ENCODE results near the gene MBOAT1.
"Not testable (repeated sequence)": the region's sequence is repeated elsewhere in the genome, so short reads cannot be mapped to it uniquely, and the experiment has no call there.

Gene MBOAT1

DNA sequence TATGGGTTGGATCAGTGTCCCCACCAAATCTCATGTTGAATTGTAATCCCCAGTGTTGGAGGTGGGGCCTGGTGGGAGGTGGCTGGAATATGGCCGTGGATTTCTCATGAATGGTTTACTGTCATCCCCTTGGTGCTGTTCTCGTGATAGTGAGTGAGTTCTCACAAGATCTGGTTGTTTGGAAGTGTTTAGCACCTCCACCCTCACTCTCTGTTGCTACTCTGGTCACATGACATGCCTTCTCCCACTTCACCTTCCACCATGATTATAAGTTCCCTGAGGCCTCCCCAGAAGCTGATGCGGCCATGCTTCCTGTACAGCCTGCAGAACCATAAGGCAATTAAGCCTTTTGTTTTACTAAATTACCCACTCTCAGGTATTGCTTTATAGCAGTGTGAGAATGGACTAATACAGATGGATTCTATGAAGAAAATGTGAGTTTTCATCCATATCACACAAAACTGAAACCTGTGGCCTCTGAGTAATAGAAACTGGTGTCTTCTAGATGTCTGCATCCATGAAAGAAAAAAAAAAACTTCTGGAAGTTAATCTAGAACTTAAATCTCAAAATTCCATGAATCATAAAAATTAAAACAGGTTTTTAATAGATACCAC is 39.3 kb downstream of the MBOAT1 start:
- no peak for DNase-seq (ENCODE audit: low read depth in 2 of 2)

DNA sequence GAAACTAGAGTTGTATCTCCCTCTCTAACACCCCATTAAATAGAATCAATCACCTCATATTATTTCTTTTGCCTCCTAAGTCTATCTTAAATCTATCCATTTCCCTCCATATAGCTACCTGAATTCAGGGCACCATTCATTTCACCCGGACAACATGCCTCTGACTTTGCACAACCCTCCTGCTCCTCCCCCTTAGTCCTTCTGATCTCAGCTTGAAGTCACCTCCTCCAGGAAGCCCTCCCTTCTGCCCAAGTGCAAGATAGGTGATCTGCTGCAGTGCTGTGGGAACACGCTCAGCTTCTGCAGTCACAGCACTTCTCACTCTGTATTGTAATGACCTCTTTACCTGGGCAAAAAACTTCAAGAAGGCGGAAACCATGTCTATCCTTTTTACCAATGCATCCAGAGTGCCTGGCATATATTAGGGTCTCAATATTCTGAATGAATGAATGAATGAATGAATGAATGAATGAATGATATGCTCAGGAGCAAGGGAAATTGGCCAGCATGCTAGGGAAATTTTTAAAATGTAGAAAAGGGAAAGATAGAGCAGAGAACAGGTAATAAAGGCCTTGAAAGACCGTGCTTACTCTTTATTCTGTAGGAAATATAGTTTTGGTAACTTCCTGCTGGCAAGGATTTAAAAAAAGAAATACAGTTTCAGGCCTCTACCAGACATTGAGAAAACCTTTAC is 41.7 kb downstream of the MBOAT1 start:
- no peak for DNase-seq (ENCODE audit: low read depth in 2 of 2)

GRCh38 chr6:20169786-20170185 is 42.5 kb downstream of the MBOAT1 start:
- no peak for DNase-seq (ENCODE audit: low read depth in 2 of 2)

DNA sequence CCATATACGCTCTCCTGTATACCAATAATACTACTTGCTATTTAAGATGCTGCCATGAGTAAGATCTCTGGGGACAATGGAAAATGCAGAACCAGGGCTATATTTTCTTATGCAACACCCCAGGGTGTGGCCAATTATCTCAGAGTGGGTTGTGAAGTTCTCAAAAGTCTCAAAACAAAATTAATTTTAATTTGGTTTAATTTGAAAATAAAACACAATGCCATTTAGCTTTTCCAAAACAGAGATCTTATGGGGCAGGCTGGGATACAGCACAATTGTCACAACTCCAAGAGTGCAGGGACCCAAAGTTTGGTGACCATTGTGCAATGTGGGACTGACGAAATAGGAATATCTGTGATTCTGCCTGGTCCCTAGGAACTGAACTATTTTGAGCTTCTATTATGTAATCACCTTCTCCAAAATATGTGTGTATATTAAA is 43.1 kb downstream of the MBOAT1 start:
- no peak for DNase-seq (ENCODE audit: low read depth in 2 of 2)

GRCh38 chr6:20168690-20169089 is 43.6 kb downstream of the MBOAT1 start:
- DNase-seq (ENCODE audit: low read depth in 2 of 2), result no peak

GRCh38 chr6:20167601-20168000 is 44.7 kb downstream of the MBOAT1 start:
- no peak for DNase-seq (ENCODE audit: low read depth in 2 of 2)

DNA sequence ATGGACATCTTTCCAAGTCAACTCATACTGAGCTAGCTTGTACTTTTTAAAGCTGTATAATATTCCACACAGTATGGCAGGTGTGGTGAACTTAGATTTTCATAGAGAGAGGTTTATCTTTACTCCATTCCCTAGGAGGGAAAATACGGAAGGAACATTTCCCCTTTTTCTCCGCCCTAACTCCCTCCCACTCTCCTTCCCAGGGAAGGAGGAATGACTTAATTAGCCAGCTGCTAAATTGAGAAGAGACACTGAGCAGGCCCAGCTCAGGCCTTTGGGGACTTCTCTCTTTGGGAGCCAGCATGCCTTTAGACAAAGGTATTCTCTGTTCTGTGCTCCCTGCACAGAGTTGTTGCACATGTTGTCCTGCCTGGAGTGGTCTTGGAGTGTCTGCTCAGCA is 46.1 kb downstream of the MBOAT1 start:
- DNase-seq (ENCODE audit: low read depth in 2 of 2), result no peak

GRCh38 chr6:20162515-20162914 is 49.8 kb downstream of the MBOAT1 start:
- no peak for DNase-seq (ENCODE audit: low read depth in 2 of 2)

DNA sequence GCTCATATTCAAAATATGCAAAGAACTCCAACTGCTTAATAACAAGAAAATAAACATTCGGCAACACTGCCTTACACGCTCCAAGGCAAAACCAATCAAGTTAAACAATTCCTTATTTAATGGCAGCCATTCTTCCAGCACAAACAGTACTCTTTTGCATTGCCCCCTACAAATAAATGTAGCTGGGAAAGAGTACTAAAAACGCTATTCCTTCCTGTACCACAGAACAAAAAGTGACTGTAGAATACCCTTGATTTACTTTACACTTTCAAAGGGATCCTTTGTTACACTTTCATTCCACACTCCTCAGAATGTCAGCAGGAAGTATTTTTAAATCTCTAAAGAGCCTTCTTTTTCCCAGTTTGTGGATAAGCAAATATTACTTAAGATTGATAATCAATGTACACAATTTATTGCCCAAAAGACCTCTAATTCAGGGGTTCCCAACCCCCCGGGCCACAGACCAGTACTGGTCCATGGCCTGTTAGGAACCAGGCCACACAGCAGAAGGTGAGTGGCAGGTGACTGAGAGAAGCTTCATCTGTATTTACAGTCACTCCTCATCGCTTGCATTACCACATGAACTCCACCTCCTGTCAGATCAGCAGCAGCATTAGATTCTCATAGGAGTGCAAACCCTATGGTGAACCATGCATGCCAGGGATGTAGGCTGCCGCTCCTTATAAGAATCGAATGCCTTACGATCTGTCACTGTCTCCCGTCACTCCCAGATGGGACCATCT is 51.6 kb downstream of the MBOAT1 start:
- DNase-seq (ENCODE audit: low read depth in 2 of 2), result no peak

DNA sequence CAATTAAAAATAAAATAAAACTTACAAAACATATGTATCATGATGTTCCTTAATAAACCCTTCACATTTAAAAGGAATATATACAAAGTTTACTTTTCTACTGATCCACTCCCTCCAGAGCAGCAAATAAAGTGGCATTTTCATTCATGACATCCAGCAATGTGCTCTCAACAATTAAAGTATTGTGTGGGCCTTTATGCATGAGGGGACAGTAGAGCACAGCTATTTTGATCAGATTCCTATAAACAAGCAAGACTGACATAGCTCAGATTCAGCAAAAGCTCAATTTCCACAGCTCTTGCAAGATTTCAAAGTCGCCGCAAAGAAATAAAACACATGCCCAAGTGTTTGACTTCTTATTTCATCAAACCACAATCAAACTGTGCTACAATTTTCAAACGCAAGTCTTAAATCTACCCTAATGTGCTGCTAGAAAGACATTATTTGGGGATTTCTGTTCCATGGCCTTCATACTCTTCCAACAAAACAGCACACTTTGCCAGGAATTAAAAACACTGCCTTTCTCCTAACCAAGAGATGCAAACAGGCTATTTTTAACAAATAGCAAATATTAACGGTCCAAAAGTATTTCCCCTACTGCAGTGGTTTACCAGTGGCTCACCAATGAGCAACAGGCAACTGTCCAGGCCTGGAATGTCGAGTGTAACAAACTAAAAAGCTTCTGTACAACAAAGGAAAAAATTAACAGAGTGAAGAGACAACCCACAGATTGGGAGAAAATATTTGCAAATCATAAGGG is 52.3 kb downstream of the MBOAT1 start:
- DNase-seq (ENCODE audit: low read depth in 2 of 2), result no peak

DNA sequence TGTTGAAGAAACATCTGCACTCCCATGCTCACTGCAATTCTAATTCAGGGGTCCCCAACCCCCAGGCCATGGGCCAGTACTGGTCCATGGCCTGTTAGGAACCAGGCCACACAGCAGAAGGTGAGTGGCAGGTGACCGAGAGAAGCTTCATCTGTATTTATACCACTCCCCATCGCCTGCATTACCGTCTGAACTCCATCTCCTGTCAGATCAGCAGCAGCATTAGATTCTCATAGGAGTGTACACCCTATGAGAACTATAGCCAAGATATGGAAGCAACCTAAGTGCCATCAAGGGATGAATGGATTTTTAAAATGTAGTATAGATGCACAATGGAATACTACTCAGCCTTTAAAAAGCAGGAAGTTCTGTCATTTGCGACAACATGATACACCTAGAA is 53.2 kb downstream of the MBOAT1 start:
- no peak for DNase-seq (ENCODE audit: low read depth in 2 of 2)

DNA sequence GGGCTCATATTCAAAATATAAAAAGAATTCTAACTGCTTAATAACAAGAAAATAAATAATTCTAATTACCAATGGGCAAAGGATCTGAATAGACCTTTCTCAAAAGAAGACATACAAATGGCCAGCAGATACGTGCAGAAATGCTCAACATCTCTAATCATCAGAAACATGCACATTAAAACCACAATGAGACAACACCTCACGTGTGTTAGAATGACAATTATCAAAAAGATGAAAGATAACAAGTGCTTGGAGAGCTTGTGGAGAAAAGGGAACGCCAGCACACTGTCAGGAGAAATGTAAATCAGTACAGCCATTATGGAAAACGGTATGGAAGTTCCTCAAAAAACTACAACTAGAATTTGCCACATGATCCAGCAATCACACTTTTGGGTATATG is 53.6 kb downstream of the MBOAT1 start:
- DNase-seq (ENCODE audit: low read depth in 2 of 2), result no peak

DNA sequence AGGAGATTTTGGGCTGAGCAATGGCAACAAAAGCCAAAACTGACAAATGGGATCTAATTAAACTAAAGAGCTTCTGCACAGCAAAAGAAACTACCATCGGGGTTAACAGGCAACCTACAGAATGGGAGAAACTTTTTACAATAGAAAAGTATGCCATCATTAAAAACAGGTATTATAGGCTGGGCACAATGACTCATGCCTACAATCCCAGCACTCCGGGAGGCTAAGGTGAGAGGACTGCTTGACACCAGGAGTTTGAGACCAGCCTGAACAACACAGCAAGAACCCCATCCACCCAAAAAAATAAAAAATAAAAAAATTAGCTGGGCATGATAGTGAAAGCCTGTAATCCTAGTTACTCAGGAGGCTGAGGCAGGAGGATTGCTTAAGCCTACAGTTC is 55.4 kb downstream of the MBOAT1 start:
- DNase-seq (ENCODE audit: low read depth in 2 of 2), result no peak

DNA sequence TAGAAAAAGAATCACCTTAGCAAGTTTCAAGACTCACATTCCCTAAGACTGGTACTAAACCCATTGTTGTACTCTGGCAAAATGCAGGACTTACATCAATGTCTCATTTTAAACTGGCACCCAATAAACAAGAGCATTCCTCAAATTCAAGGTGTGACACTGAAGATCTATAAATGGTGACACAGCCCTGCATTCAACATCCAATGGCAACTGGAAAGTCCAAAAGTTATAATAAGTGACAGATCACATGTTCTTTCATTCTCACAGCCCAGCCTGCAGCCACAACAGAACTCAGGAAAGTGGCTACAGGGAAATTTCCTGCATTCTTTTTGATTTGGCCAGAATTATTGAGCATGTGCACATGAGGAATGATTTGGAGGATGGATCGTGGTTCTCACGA is 57.5 kb downstream of the MBOAT1 start:
- no peak for DNase-seq (ENCODE audit: low read depth in 2 of 2)

DNA sequence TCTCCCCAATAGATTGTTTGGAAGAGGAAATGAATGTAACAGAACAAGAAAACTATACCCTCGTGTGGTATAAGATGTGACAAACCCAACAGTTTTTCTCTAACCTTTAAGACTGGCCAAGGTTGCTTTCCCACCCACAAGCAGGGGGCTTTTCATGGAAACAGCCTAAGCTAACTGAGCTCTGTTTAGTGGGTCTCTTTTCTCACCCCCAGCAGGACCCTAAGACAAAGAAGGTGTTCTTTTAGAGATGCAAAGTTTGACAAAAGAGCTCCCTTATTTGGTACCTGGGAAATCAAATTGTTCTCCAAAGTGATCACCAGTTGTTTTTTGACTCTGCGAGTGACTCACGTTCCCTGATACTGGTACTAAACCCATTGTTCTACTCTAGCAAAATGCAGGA is 59.1 kb downstream of the MBOAT1 start:
- no peak for DNase-seq (ENCODE audit: low read depth in 2 of 2)

DNA sequence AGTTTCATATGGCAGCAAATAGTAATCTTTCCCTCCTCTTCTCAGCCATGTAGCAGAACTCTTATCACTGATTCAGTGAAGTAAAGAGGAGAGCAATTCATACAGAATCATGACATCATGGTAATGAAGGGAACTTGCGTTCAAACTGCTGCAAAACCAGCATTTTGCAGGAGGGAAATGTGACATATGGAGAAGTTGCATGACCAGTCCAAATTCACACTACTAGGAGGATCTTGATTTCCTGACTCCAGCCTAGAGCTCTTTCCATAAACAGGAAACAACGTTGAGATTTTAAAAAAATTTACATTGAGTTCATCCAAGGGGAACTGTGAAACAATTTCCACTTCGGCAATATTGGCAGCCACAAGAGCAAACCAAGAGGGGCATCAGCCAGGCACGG is 63.8 kb downstream of the MBOAT1 start:
- no peak for DNase-seq (ENCODE audit: low read depth in 2 of 2)

DNA sequence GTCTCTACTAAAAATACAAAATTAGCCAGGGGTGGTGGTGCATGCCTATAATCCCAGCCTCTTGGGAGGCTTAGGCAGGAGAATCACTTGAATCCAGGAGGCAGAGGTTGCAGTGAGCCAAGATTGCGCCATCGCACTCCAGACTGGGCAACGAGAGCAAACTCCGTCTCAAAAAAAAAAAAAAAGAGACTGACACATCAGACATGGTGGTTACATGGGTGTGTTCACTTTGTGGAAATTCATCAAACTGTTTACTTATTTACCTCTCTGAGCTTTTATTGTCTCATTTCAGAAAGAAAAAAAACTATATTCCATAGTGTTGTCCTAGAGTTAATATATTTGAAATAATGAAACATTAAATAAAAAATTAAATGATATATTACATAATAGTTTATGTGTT is 64.8 kb downstream of the MBOAT1 start:
- no peak for DNase-seq (ENCODE audit: low read depth in 2 of 2)

DNA sequence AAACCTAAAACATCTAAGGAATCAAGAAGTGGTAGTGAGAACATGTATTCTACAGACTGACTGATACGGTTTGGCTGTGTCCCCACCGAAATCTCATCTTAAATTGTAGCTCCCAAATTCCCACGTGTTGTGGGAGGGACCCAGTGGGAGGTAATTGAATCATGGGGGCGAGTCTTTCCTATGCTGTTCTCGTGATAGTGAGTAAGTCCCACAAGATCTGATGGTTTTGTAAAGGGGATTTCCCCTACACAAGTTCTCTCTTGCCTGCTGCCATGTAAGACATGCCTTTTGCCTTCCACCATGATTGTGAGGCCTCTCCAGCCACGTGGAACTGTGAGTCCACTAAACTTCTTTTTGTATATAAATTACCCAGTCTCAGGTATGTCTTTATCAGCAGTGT is 65.4 kb downstream of the MBOAT1 start:
- not testable (repeated sequence) for DNase-seq (ENCODE audit: low read depth in 2 of 2)

DNA sequence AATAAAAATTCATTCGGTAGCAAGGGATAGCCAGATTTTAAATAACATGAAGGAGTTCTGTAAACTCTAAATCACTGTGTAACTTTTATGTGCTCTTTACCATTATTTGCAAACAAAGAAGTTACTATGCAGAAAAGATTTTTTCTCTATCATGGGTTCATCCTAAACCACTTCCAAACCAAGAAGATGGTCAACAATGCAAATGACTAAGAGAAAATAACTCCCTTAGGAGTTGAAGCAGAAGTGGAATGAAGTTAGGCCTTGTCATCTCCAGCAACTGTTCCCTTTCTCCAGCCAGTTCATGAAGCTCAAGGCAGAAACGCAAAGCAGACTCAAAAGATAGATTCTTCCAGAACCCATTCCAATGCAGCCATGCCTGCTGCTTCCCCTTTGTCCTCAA is 66.0 kb downstream of the MBOAT1 start:
- DNase-seq (ENCODE audit: low read depth in 2 of 2), result no peak

- no peak for DNase-seq (ENCODE audit: low read depth in 2 of 2)
These were observed 69.4 kb downstream of the MBOAT1 start for GRCh38 chr6:20142866-20143265.

DNA sequence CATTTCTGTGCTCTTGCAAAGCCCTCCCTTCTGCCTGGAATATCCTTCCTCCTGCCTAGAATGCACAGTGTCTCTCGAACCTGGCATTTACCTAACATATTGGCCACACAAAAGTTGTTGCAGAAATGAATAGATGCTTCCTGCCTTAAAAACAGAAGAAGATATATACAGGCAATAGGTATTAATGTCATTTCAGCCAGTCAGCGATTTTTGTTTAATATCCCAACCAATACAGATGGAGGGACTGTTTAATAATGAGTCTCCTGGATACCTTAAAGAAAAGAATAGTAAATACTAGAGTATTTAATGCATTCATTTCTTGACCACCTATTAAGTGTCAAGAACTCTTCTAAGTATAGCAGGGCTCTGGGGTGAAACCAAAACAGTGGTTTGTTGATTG is 70.3 kb downstream of the MBOAT1 start:
- no peak for DNase-seq (ENCODE audit: low read depth in 2 of 2)

Data from stimulated activated CD4-positive, alpha-beta T cell treated with anti-CD3 and anti-CD28 coated beads, Interleukin-1b, Interleukin-23, amount 100 ng/mL, for 1 hour (primary cell).